GM12872 (cell line): ENCODE measurements around the gene CHSY3.

Experiments
- CTCF ChIP-seq: IDR thresholded peaks from 3 replicates; pipeline ENCODE4 v1.5.1; 2011; ENCODE audit warnings: low read depth, mild to moderate bottlenecking, low read length, moderate library complexity; ENCODE audit not compliant: insufficient read depth

Gene CHSY3

DNA sequence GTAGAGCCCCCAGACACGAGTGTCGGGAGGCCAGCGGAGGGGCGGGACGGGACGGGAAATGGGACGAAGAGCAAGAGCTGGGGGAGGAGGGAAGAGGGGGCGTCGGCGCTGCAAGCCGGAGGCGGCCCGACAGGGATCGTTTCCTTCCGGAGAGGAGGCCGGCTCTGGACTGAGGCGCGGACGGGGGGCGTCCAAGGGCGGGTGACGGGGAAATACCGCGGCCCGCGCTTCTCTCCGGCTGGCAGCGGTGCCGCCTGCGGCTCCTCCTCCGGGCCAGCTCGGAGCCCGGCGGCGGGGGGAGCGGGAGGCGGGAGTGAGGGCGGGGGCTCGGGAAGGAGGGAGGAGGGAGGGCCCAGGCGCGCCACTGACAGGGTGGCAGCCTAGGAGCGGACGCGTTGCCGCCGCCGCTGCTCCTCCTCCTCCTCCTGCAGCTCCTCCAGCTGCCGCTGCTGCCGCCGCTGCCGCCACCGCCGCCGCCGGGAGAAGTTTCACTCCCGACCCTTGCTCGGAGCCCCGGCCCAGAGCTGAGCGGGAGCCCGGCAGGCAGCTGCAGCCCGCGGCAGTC is at the start of gene CHSY3:
CHSY3 (plus strand) TSS at position 364 of the 565 bp plus-strand sequence.
- TF ChIP-seq CTCF, result no peak

GRCh38 chr5:129856325-129856724 is 47.9 kb upstream of the CHSY3 start:
- no peak for TF ChIP-seq CTCF

DNA sequence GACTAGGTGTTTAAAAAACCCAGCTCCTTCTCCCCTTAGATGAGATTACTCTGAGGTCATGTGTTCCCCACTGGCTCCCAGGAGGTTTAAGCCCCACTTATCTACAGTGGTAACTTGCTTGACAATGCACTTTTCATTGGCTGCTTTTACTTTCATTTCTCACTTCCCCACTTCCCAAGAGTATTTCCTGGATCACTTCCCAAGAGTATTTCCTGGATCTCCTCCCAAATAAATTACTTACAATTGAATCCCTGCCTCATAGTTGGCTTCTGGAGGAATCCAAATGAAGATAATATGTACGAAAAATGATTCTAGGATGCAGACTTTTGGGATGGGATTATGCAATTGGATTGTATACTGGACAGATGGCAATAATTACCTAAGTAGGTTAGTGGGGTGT is 47.1 kb upstream of the CHSY3 start:
- TF ChIP-seq CTCF, result no peak

DNA sequence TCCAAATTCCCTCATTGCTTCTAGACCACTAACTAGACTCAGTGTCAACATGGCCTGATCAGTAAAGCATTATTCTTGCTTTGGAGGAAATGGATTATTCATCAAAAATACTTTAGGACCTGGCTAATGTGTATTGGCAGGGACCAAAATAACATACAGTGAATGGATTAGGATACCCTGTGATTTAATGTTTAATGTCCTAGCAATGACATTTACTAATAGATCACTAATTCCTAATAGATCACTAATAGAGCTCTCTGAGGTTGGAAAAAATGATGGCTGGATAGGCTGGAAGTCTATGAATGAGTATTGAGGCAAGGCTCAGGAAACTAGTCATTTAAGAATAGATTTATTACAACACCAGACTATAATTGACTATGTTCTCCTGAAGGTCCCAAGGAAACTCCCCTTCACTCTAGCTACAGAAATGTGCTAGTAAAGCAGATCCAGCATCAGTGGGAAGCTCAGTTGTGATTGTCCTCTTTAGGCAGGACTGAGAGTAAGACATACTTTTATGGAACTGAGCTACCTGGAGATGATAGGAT is 46.1 kb upstream of the CHSY3 start:
- no peak for TF ChIP-seq CTCF

DNA sequence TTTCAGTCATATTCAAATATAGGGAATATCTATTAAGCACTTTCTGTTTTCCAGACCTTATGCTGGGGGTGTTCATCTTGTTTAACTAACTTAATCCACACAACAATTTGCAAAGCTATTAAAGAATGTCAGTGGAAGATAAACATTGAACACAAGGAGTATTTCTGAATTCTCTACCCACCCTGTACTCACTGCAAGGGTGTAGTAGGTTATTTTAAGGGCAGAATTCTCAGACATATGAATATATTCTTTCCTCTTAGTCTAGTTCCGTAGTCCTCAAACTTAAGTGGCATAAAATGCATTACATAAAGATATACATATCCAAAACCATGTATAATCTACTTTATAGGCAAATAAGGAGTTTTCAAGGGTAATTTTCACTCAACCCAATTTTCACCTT is 19.9 kb upstream of the CHSY3 start:
- TF ChIP-seq CTCF, result no peak

DNA sequence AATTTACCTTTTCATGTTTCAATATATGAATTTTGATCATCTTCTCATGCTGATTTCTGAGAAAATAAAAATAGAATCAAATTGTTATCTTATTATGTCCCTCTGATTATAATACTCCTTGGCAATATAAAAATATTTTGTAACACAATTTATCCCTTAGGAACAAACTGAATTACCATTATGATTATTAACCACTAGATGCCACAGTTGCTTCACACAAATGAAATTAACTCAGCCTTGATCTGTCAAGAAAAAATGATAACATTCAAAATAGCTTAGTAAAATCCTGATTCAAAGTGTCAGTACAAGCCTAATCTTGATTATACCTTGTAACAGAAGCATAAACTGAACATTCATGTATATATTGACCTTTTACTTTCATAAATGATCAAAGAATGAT is 4.8 kb upstream of the CHSY3 start:
- 0 out of 3 replicates have a peak, but pooled peaks have one; percentile 2 for TF ChIP-seq CTCF

GRCh38 chr5:129902816-129903215 is 1.4 kb upstream of the CHSY3 start:
- TF ChIP-seq CTCF, result no peak
